Measurements from ENCODE around the gene FOXE3. TPM values are rescaled to one million over a fixed set of nuclear protein-coding genes. Genes with fewer than 3 reads are reported as not detected.

The FOXE3 gene
- total and polyA plus RNA-seq, 2 of the 8 experiments (the other 6 are each of a cell fraction or from before 2014, with no cell fraction given) = 0.18 TPM; not detected in 1

- Histone ChIP-seq H2BK20ac (ENCODE audit: low read length) (no peak overlapping the region), H3K14ac (ENCODE audit: insufficient read length) (no peak overlapping the region), H3K4me2 (ENCODE audit: insufficient read depth in 1 of 2, low read depth in 2 of 2, low read length in 2 of 2) (no peak overlapping the region), H2BK12ac (ENCODE audit: low read depth, low read length) (no peak overlapping the region), H3K4me3 (ENCODE audit: extremely low read depth in 1 of 4, insufficient read depth in 2 of 4, low read depth in 3 of 4, low read length in 4 of 4) (no peak overlapping the region), H3K4me1 (replicated peaks in 1 of 4; ENCODE audit: control insufficient read depth in 3 of 4, insufficient read depth in 4 of 4, low read length in 3 of 4) (no peaks in the 10 kb centered on the region), H2AFZ (ENCODE audit: low read length) (0 out of 2 replicates have a peak overlapping the region, but pooled peaks have one; percentile 68), H3K4ac (replicated peaks; ENCODE audit: insufficient read length, low read depth, low read length) (no peak overlapping the region), H3K9ac (replicated peaks in 1 of 4; ENCODE audit: extremely low read depth in 1 of 4, low read depth in 3 of 4, low read length in 3 of 4) (no peak overlapping the region), H3K79me2 (ENCODE audit: control insufficient read depth in 1 of 2, insufficient read depth in 2 of 2, low read length in 2 of 2) (no peaks in the 10 kb centered on the region), H3K23ac (ENCODE audit: insufficient read length) (no peak overlapping the region), H3K36me3 (ENCODE audit: control insufficient read depth in 2 of 4, insufficient read depth in 4 of 4, low read length in 3 of 4) (no peaks in the 10 kb centered on the region), H3K27ac (ENCODE audit: low read depth, low read length) (no peak overlapping the region), H4K91ac (replicated peaks; ENCODE audit: insufficient read length, low read length) (no peak overlapping the region), H2BK15ac (ENCODE audit: low read length) (no peak overlapping the region), H3K79me1 (ENCODE audit: low read depth, low read length) (no peaks in the 10 kb centered on the region), H4K5ac (ENCODE audit: insufficient read length, low read depth, low read length) (no peak overlapping the region), H3K18ac (ENCODE audit: extremely low read depth, low read length) (no peak overlapping the region), H2BK5ac (ENCODE audit: low read depth, low read length) (no peak overlapping the region), H3K23me2 (ENCODE audit: low read depth, low read length) (no peaks in the 10 kb centered on the region), H4K20me1 (replicated peaks in 1 of 2; ENCODE audit: control insufficient read depth in 1 of 2, insufficient read depth in 2 of 2, low read length in 2 of 2) (peaks cover 0 to 3% of the 10 kb centered on the region in 2 experiments), H2AK5ac (ENCODE audit: low read depth, low read length) (no peak overlapping the region), H3K56ac (replicated peaks; ENCODE audit: insufficient read length, low read depth, low read length) (no peak overlapping the region), H3K27me3 (replicated peaks in 1 of 4; ENCODE audit: control insufficient read depth in 3 of 4, extremely low read depth in 1 of 4, insufficient read depth in 3 of 4, low read length in 3 of 4) (peaks cover 0 to 2% (median 0%) of the 10 kb centered on the region in 4 experiments; a peak in 2 of 7 replicates), H2BK120ac (replicated peaks; ENCODE audit: low read depth, low read length) (no peak overlapping the region), H4K8ac (ENCODE audit: extremely low read depth, insufficient read depth, low read length) (no peak overlapping the region), H3K9me3 (ENCODE audit: insufficient read depth in 2 of 2, low read depth in 1 of 2, low read length in 1 of 2) (no peaks in the 10 kb centered on the region)
- peak; percentile 80 to 93 (median 89) for TF ChIP-seq CTCF (IDR thresholded peaks at IDR 0.05; ENCODE audit: control extremely low read depth in 1 of 3, insufficient read depth in 1 of 3, low read depth in 1 of 3, low read length in 3 of 3)
- TF ChIP-seq ATF2 (IDR thresholded peaks at IDR 0.05; ENCODE audit: low read length) = no peak
- 0 out of 2 replicates have a peak, but pooled peaks have one; percentile 18 for TF ChIP-seq TCF12 (IDR thresholded peaks at IDR 0.05; ENCODE audit: low read depth, low read length)
- no peak for TF ChIP-seq TAF1 (IDR thresholded peaks at IDR 0.05; ENCODE audit: low read depth, low read length)
- peak; percentile 39; the same call in 1 of the 2 replicates for TF ChIP-seq YY1 (IDR thresholded peaks at IDR 0.05; ENCODE audit: low read depth, low read length)
- peak; percentile 92 to 94 for TF ChIP-seq RAD21 (IDR thresholded peaks at IDR 0.05 in 1 of 2, conservative IDR thresholded peaks at IDR 0.05 in 1 of 2; ENCODE audit: low read depth in 2 of 2, low read length in 2 of 2)
- TF ChIP-seq GABPA (IDR thresholded peaks at IDR 0.05; ENCODE audit: borderline replicate concordance, insufficient read depth, low read length) = peak; percentile 35; the same call in 1 of the 2 replicates
- ChIA-PET CTCF (ENCODE audit: partially characterized antibody) (interaction anchor here (0.7 to 7.0 kb wide), 40 partner anchors 10 to 1018 kb away, joined by 3 to 139 read pairs (median 4); partner anchors contain the start of gene FOXD2), POLR2A (ENCODE audit: partially characterized antibody) (interaction anchor here (0.5 to 1.4 kb wide), 3 partner anchors 41 to 49 kb away, joined by 3 read pairs; no protein-coding TSS in a partner anchor)
- 33% methylated on average over 3 of the region's 3 CpGs; no CpG with 5 or more reads in 1 of the 2 experiments for WGBS, 2 experiments (ENCODE audit: extremely low coverage in 1 of 2, insufficient coverage in 1 of 2, insufficient read length in 1 of 2, insufficient replicate concordance in 2 of 2, low coverage in 1 of 2, low lambda C conversion rate in 2 of 2, missing lambda C conversion rate in 1 of 2)
- peak; percentile 46 to 89 for DNase-seq (ENCODE audit: low read depth in 1 of 2, low spot score in 2 of 2)
- FAIRE-seq = peak; percentile 80
Measured at GRCh38 chr1:47388891-47389238, 27.2 kb upstream of the FOXE3 start.

Data from H1 (cell line).